ENCODE results near the gene TRIM66. TPM values are rescaled to one million over a fixed set of nuclear protein-coding genes. Genes with fewer than 3 reads are reported as not detected.

Gene TRIM66
- total and polyA plus RNA-seq, 2 of the 8 experiments (the other 6 are each of a cell fraction or from before 2014, with no cell fraction given): 3.1 to 3.5 TPM

GRCh38 chr11:8587915-8588314, 94.5 kb downstream of the TRIM66 start:
- DNase-seq (ENCODE audit: low read depth in 1 of 2, low spot score in 2 of 2) (no peak), FAIRE-seq (no peak)
- H3K14ac ChIP-seq (ENCODE audit: insufficient read length): no peak overlapping the region
- H2BK12ac ChIP-seq (ENCODE audit: low read depth, low read length): no peak overlapping the region
- peaks cover 0 to 10% of the 10 kb centered on the region in 2 experiments; a peak in 1 of 4 replicates for H3K79me2 ChIP-seq (ENCODE audit: control insufficient read depth in 1 of 2, insufficient read depth in 2 of 2, low read length in 2 of 2)
- H3K79me1 ChIP-seq (ENCODE audit: low read depth, low read length): peaks cover 1% of the 10 kb centered on the region; the same call in 1 of the 2 replicates
- no peak overlapping the region for H4K8ac ChIP-seq (ENCODE audit: extremely low read depth, insufficient read depth, low read length)
- H4K91ac ChIP-seq (replicated peaks; ENCODE audit: insufficient read length, low read length): no peak overlapping the region
- H4K5ac ChIP-seq (ENCODE audit: insufficient read length, low read depth, low read length): no peak overlapping the region
- no peak overlapping the region for H2BK20ac ChIP-seq (ENCODE audit: low read length)
- no peak overlapping the region for H2BK5ac ChIP-seq (ENCODE audit: low read depth, low read length)
- H3K27me3 ChIP-seq (replicated peaks in 1 of 4; ENCODE audit: control insufficient read depth in 3 of 4, extremely low read depth in 1 of 4, insufficient read depth in 3 of 4, low read length in 3 of 4): no peaks in the 10 kb centered on the region
- H3K4me1 ChIP-seq (replicated peaks in 1 of 4; ENCODE audit: control insufficient read depth in 3 of 4, insufficient read depth in 4 of 4, low read length in 3 of 4): peaks cover 0 to under 1% (median 0%) of the 10 kb centered on the region in 4 experiments; a peak in 2 of 7 replicates
- TF ChIP-seq SP1 (IDR thresholded peaks at IDR 0.05; ENCODE audit: low read depth, low read length) (no peak), SRF (IDR thresholded peaks at IDR 0.05; ENCODE audit: low read depth, low read length) (peak; percentile 92), CBX5 (IDR thresholded peaks at IDR 0.05; ENCODE audit: low read depth, low read length) (no peak), TAF7 (optimal IDR thresholded peaks at IDR 0.05; ENCODE audit: borderline replicate concordance, low read depth, low read length) (no peak)
- TF ChIP-seq, protein P1, sequence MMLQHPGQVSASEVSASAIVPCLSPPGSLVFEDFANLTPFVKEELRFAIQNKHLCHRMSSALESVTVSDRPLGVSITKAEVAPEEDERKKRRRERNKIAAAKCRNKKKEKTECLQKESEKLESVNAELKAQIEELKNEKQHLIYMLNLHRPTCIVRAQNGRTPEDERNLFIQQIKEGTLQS (IDR thresholded peaks at IDR 0.05; ENCODE audit: insufficient read depth, low read depth, low read length): no peak
- H4K20me1 ChIP-seq (replicated peaks in 1 of 2; ENCODE audit: control insufficient read depth in 1 of 2, insufficient read depth in 2 of 2, low read length in 2 of 2): no peaks in the 10 kb centered on the region
- no peak overlapping the region for H3K4me2 ChIP-seq (ENCODE audit: insufficient read depth in 1 of 2, low read depth in 2 of 2, low read length in 2 of 2)
- H3K18ac ChIP-seq (ENCODE audit: extremely low read depth, low read length): no peak overlapping the region
- no peak overlapping the region for H3K23ac ChIP-seq (ENCODE audit: insufficient read length)
- no peaks in the 10 kb centered on the region for H3K9me3 ChIP-seq (ENCODE audit: insufficient read depth in 2 of 2, low read depth in 1 of 2, low read length in 1 of 2)
- H2BK120ac ChIP-seq (replicated peaks; ENCODE audit: low read depth, low read length): no peak overlapping the region
- no peak overlapping the region for H3K4ac ChIP-seq (replicated peaks; ENCODE audit: insufficient read length, low read depth, low read length)
- CTCF ChIA-PET (ENCODE audit: partially characterized antibody): no interaction called here
- no peak overlapping the region for H3K27ac ChIP-seq (ENCODE audit: low read depth, low read length)
- no peak overlapping the region; a peak in 1 of 7 replicates for H3K9ac ChIP-seq (replicated peaks in 1 of 4; ENCODE audit: extremely low read depth in 1 of 4, low read depth in 3 of 4, low read length in 3 of 4)
- H3K4me3 ChIP-seq (ENCODE audit: extremely low read depth in 1 of 4, insufficient read depth in 2 of 4, low read depth in 3 of 4, low read length in 4 of 4): no peak overlapping the region
- no peak overlapping the region for H3K56ac ChIP-seq (replicated peaks; ENCODE audit: insufficient read length, low read depth, low read length)
- H2AFZ ChIP-seq (ENCODE audit: low read length): no peak overlapping the region
- no peaks in the 10 kb centered on the region for H3K23me2 ChIP-seq (ENCODE audit: low read depth, low read length)
- H2AK5ac ChIP-seq (ENCODE audit: low read depth, low read length): no peak overlapping the region
- H3K36me3 ChIP-seq (ENCODE audit: control insufficient read depth in 2 of 4, insufficient read depth in 4 of 4, low read length in 3 of 4): no peaks in the 10 kb centered on the region
- POLR2A ChIA-PET (ENCODE audit: partially characterized antibody): no interaction called here
- no peak overlapping the region for H2BK15ac ChIP-seq (ENCODE audit: low read length)
